Stomach (tissue), 9 donors: ENCODE results near the gene KCTD13. TPM values are rescaled to one million over a fixed set of nuclear protein-coding genes. Genes with fewer than 3 reads are reported as not detected.
A peak's percentile ranks its signal among the peaks of the same experiment; 100 is the strongest.

Source experiments
- DNase-seq, 2 donors: peaks; one replicate each; pipeline versions ENCODE4 v3.0.0 to v3.0.0-alpha.2; 2013 to 2019
- H3K27ac ChIP-seq, 5 donors: fragments of 200-600 bp in 4 of 5; sonication (generic) in 4 of 5; one replicate each; pipeline ENCODE4 v1.5.1; 2013 to 2019; ENCODE audit warnings: mild to moderate bottlenecking in 1 of 5, moderate library complexity in 1 of 5
- H3K27me3 ChIP-seq, 3 donors: fragments of 200-600 bp; sonication (generic); one replicate each; pipeline ENCODE4 v1.5.1; 2017 to 2019; ENCODE audit warnings: mixed run types in 1 of 3
- H3K36me3 ChIP-seq, 4 donors: fragments of 200-600 bp; sonication (generic); 1 replicate in 3 of 4; 2 replicates in 1 of 4; pipeline ENCODE4 v1.5.1; 2016 to 2019
- H3K4me1 ChIP-seq, 4 donors: fragments of 200-600 bp; sonication (generic); one replicate each; pipeline ENCODE4 v1.5.1; 2016 to 2019
- H3K4me3 ChIP-seq, 4 donors: fragments of 200-600 bp; sonication (generic) in 3 of 4; one replicate each; pipeline ENCODE4 v1.5.1; 2016 to 2019; ENCODE audit warnings: mild to moderate bottlenecking in 1 of 4
- H3K9me3 ChIP-seq, 4 donors: fragments of 200-600 bp; sonication (generic); one replicate each; pipeline ENCODE4 v1.5.1; 2016 to 2019
- EP300 ChIP-seq: sonication (generic); formaldehyde crosslinking; IDR thresholded peaks from one replicate; pipeline ENCODE4 v1.6.1; 2017; ENCODE audit warnings: antibody characterized with exemption
- POLR2A ChIP-seq, 4 donors: fragments of 450-650 bp; IDR thresholded peaks; one replicate each; pipeline ENCODE4 v1.6.1; 2016; ENCODE audit warnings: antibody characterized with exemption in 4 of 4, control low read depth in 2 of 4, mild to moderate bottlenecking in 1 of 4, moderate library complexity in 1 of 4
- POLR2AphosphoS5 ChIP-seq, 3 donors: sonication (generic); formaldehyde crosslinking; IDR thresholded peaks; one replicate each; pipeline ENCODE4 v1.6.1; 2016; ENCODE audit warnings: antibody characterized with exemption in 3 of 3
- WGBS, 5 donors: extraction: QIAGEN DNeasy Blood & Tissue Kit in 3 of 5; methylation state at CpG; one replicate each; pipeline versions ENCODE4 v1.1.5 to v1.1.7; 2013 to 2018; 5-methylcytosine and 5-hydroxymethylcytosine counted together
- intact Hi-C: fragments of 100-400 bp; cut with DNase I; formaldehyde crosslinking; loops from one replicate; pipeline ENCODE4 v1.15.1; 2023; ENCODE audit warnings: low total_unique reads
- polyA plus RNA-seq, 3 donors: library from polyadenylated mRNA; stranded (reverse); fragments of 200-250 nt; gene quantifications; one replicate each; pipeline ENCODE4 v1.2.3, GENCODE V29; 2013
- total RNA-seq, 5 donors: library from RNA; depleted of rRNA; stranded (reverse); fragments of >200 nt; gene quantifications; one replicate each; pipeline versions ENCODE4 v1.1.0 to v1.2.3, GENCODE V29; 2014 to 2016
- TF ChIP-seq, protein P1 (sequence below), 7 experiments: fragments of 450-650 bp in 4 of 7; fragments of 200-600 bp in 3 of 7; sonication (generic) in 3 of 7; IDR thresholded peaks; one replicate each; pipeline ENCODE4 v1.5.1; 2016 to 2019; ENCODE audit warnings: antibody characterized with exemption in 7 of 7, control low read depth in 2 of 7, mild to moderate bottlenecking in 1 of 7
- donor health status: healthy with polysubstance abuse.
- donor health status: Bipolar disorder and iron deficiency.
- donor health status: healthy.

KCTD13 gene
- total and polyA plus RNA-seq, 8 donors: 6.3 to 182 (median 22.1) TPM

DNA sequence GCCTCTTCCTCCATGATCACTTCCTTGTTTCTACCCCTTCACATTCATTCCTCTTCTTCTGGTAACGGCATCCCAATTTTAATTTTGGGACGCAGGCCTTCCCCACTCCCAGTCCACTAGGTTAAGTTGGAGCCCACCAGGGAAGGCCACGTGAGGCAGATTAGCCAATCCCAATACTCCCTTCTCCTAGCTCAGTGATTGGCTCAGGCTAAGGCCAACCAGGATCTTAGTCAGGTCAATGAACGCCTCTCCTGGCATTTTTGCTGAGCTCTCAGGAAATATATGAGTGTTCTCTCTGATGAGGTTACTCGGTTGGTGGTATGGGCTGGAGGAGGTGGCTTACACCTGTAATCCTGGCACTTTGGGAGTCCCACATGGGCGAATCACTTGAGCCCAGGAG lies 42.0 kb downstream of the KCTD13 start:
- Histone ChIP-seq H3K9me3 (no peaks in the 10 kb centered on the region), H3K27ac (no peak overlapping the region)

DNA sequence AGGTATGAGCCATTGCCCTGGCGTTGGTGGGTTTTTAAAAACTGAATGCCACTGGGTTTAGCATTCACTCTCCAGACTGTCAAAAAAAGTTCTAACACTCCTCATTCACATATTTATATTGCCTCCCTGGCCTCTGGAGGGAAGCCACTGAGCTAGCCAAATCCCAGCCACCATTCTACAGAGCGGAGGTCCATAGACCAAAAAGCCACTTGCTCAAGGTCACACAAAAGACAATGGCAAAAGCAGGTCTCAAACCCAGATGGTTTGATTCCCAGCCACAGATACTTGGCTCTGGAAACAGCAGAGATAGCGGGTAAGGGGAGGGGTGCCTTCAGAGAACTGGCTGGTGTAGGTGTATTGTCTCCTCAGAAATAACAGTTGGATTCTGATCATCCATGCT lies 45.0 kb downstream of the KCTD13 start:
- DNase-seq: no peak
- intact Hi-C loops: no loop called here
- Histone ChIP-seq H3K27ac (no peak overlapping the region), H3K4me3 (no peak overlapping the region), H3K36me3 (peaks cover 0 to 3% (median 0%) of the 10 kb centered on the region in 4 donors), H3K4me1 (peaks cover 0 to 13% (median 9%) of the 10 kb centered on the region in 4 donors), H3K9me3 (no peaks in the 10 kb centered on the region), H3K27me3 (peaks cover 0 to 47% (median 19%) of the 10 kb centered on the region in 3 donors)
- WGBS, 5 donors: 88 to 98% (median 92%) methylated on average over 3 of the region's 3 CpGs
- no peak for TF ChIP-seq EP300

More for the DNA sequence above, 42.0 kb downstream of the KCTD13 start:
- H3K4me3 ChIP-seq: no peak overlapping the region
- DNase-seq: no peak
- no peak for TF ChIP-seq EP300
- TF ChIP-seq POLR2AphosphoS5 (IDR thresholded peaks at IDR 0.05): no peak
- no peak for TF ChIP-seq POLR2A (IDR thresholded peaks at IDR 0.05)
- TF ChIP-seq, protein P1, sequence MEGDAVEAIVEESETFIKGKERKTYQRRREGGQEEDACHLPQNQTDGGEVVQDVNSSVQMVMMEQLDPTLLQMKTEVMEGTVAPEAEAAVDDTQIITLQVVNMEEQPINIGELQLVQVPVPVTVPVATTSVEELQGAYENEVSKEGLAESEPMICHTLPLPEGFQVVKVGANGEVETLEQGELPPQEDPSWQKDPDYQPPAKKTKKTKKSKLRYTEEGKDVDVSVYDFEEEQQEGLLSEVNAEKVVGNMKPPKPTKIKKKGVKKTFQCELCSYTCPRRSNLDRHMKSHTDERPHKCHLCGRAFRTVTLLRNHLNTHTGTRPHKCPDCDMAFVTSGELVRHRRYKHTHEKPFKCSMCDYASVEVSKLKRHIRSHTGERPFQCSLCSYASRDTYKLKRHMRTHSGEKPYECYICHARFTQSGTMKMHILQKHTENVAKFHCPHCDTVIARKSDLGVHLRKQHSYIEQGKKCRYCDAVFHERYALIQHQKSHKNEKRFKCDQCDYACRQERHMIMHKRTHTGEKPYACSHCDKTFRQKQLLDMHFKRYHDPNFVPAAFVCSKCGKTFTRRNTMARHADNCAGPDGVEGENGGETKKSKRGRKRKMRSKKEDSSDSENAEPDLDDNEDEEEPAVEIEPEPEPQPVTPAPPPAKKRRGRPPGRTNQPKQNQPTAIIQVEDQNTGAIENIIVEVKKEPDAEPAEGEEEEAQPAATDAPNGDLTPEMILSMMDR (IDR thresholded peaks at IDR 0.05): no peak
- H3K27me3 ChIP-seq: peaks cover 0 to 26% (median 0%) of the 10 kb centered on the region in 3 donors
- peaks cover 0 to 3% (median 0%) of the 10 kb centered on the region in 4 donors for H3K36me3 ChIP-seq
- intact Hi-C loops: no loop called here
- no peaks in the 10 kb centered on the region for H3K4me1 ChIP-seq
- 57 to 93% (median 91%) methylated on average over 6 of the region's 6 CpGs for WGBS, 5 donors

DNA sequence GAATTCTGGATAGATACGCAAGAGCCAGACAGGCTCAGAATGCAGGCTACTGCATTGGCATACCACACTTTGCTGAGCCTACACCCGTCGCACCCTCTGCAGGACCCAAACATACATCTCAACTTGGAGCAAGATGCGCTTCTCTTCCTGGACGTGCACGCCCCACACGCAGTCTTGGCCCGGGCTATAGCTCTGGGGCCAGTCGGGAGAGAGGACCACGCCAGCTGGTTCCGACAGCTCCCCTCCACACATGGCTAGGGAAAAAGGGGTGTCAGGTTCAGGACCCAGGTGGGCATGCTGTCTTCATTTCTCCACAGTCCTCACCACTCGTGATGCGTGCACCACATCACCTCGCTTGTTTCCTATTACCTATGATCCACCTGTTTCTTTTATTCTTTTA lies 47.9 kb downstream of the KCTD13 start:
- peaks cover 0 to 60% (median 19%) of the 10 kb centered on the region in 3 donors for H3K27me3 ChIP-seq
- H3K27ac ChIP-seq: no peak overlapping the region
- H3K9me3 ChIP-seq: no peaks in the 10 kb centered on the region
- no peak overlapping the region for H3K4me3 ChIP-seq
- 89 to 96% (median 93%) methylated on average over 14 of the region's 14 CpGs for WGBS, 5 donors
- intact Hi-C loops: no loop called here
- DNase-seq: no peak
- TF ChIP-seq POLR2A (IDR thresholded peaks at IDR 0.05) (no peak), EP300 (no peak), POLR2AphosphoS5 (IDR thresholded peaks at IDR 0.05) (no peak)
- TF ChIP-seq, protein P1 (IDR thresholded peaks at IDR 0.05): no peak
- peaks cover 0 to 13% (median 9%) of the 10 kb centered on the region in 4 donors for H3K4me1 ChIP-seq
- peaks cover 0 to 3% (median 0%) of the 10 kb centered on the region in 4 donors for H3K36me3 ChIP-seq

DNA sequence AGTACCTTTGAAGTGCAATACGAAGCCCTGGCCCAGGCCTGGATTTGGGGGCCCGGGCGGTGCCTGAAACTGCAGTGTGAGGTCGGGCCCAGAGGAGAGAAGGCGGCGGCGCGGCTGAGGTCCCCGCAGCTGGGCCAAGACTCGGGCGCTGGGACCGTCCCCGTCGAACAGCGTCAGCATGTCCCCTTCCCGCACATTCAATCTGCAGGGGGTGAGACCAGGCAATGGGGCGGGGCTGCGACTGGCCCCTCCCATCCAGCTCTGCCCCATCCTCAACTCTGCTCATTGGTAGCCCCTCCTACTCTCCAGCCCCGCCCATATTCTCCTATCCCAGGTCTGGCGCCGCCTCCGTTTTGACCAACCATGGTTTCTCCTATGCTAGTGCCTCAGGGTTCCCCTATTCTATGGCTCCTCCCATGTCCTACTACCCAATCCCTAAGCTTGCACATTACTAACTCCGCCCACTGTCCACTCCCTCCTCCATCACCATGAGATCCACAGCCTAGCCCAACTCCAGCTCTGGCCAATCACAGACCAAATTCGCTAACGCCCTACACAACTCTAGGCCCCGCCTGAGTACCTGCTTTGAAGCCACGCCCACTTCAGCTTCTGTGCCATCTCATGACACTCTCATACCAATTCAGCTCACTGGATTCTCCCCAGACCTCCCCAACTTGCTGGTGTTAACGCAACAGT lies 48.6 kb downstream of the KCTD13 start:
- Histone ChIP-seq H3K27ac (no peak overlapping the region), H3K4me3 (peak overlapping the region in 2 of 4 donors; percentile 32 to 37), H3K27me3 (peaks cover 0 to 60% (median 19%) of the 10 kb centered on the region in 3 donors), H3K36me3 (peaks cover 0 to 3% (median 0%) of the 10 kb centered on the region in 4 donors), H3K9me3 (no peaks in the 10 kb centered on the region), H3K4me1 (peaks cover 0 to 13% (median 9%) of the 10 kb centered on the region in 4 donors)
- WGBS, 5 donors: 23 to 51% (median 34%) methylated on average over 26 to 28 of the region's 28 CpGs
- peak in 1 of 2 donors; percentile 44 for DNase-seq
- TF ChIP-seq POLR2A (IDR thresholded peaks at IDR 0.05): no peak
- TF ChIP-seq EP300: no peak
- TF ChIP-seq, protein P1 (IDR thresholded peaks at IDR 0.05): no peak
- intact Hi-C loops: no loop called here
